HCT116 (cell line): Measurements from ENCODE around the gene U2AF2. TPM values are rescaled to one million over a fixed set of nuclear protein-coding genes. Genes with fewer than 3 reads are reported as not detected.
A peak's percentile ranks its signal among the peaks of the same experiment; 100 is the strongest.

ENCODE experiments used
- ATAC-seq: fragments of 200-7000 bp; cut with Tn5 transposase; 2 replicates; pipeline ENCODE4 v1.9.1; 2020; ENCODE audit warnings: mild to moderate bottlenecking, moderate library complexity
- BruUV-seq: library from RNA; stranded (reverse); fragments of 400-500 nt; replicated peaks from 2 replicates; lab custom pipeline; 2021; lab: Mats Ljungman, UMichigan
- CTCF ChIA-PET: fragments of 300-600 bp; sonication (Branson Sonifier 250); formaldehyde crosslinking; loops from one replicate; lab custom pipeline; 2021; ENCODE audit warnings: antibody characterized with exemption; lab: Charles Lee
- POLR2A ChIA-PET: fragments of 300-600, 350-600 bp; sonication (Branson Sonifier 250); formaldehyde crosslinking; loops from one replicate; lab custom pipeline; 2021; ENCODE audit warnings: antibody characterized with exemption; lab: Charles Lee
- RAD21 ChIA-PET, 2 experiments: fragments of 300-600 bp; sonication (Branson Sonifier 250); formaldehyde crosslinking; loops; one replicate each; lab custom pipeline; 2023; ENCODE audit warnings: low total read pairs in 2 of 2; ENCODE audit not compliant: uncharacterized antibody in 2 of 2, unreplicated experiment in 2 of 2, low non-redundant PET in 1 of 2; lab: Charles Lee
- DNase-seq: peaks from one replicate; pipeline ENCODE4 v3.0.0-alpha.2; 2010; ENCODE audit warnings: low read depth, low spot score
- H2AFZ ChIP-seq: fragments of 200-600 bp; shearing (Covaris generic), sonication (generic); 2 replicates; pipeline ENCODE4 v1.6.1; 2017; ENCODE audit warnings: low read depth, mixed run types, mixed read lengths, antibody characterized with exemption, low read length; ENCODE audit not compliant: poor library complexity, severe bottlenecking
- H3K27ac ChIP-seq: 2 replicates; pipeline ENCODE4 v1.5.1; 2012; ENCODE audit warnings: low read depth, low read length
- H3K27me3 ChIP-seq: fragments of 200-600 bp; sonication (generic); 2 replicates; pipeline ENCODE4 v1.6.1; 2016; ENCODE audit warnings: mixed run types, low read length, mixed read lengths; ENCODE audit not compliant: insufficient read depth
- H3K36me3 ChIP-seq, 2 experiments: fragments of 200-500 bp in 1 of 2; fragments of 200-600 bp in 1 of 2; sonication (Bioruptor generic) in 1 of 2; sonication (generic) in 1 of 2; 2 replicates each; pipeline versions ENCODE4 v1.5.1 to v1.6.1; 2014 to 2016; ENCODE audit warnings: low read length in 2 of 2, inconsistent platforms in 1 of 2, mixed read lengths in 1 of 2, mixed run types in 1 of 2; ENCODE audit not compliant: insufficient read depth in 2 of 2, control insufficient read depth in 1 of 2
- H3K4me1 ChIP-seq, 2 experiments: fragments of 200-600 bp in 1 of 2; sonication (generic) in 1 of 2; 2 replicates each; pipeline versions ENCODE4 v1.5.1 to v1.6.1; 2012 to 2017; ENCODE audit warnings: low read length in 2 of 2, inconsistent platforms in 1 of 2, mild to moderate bottlenecking in 1 of 2, mixed read lengths in 1 of 2, mixed run types in 1 of 2, moderate library complexity in 1 of 2; ENCODE audit not compliant: insufficient read depth in 2 of 2, control insufficient read depth in 1 of 2
- H3K4me2 ChIP-seq: fragments of 200-600 bp; sonication (generic); 2 replicates; pipeline ENCODE4 v1.6.1; 2017; ENCODE audit warnings: mixed run types, low read length, mixed read lengths
- H3K4me3 ChIP-seq, 2 experiments: fragments of 200-600 bp in 1 of 2; sonication (generic) in 1 of 2; replicated peaks in 1 of 2; 2 replicates each; pipeline ENCODE4 v1.5.1; 2011 to 2016; ENCODE audit warnings: low read length in 2 of 2, control low read depth in 1 of 2, low read depth in 1 of 2, mild to moderate bottlenecking in 1 of 2, mixed read lengths in 1 of 2, mixed run types in 1 of 2
- H3K79me2 ChIP-seq: fragments of 200-600 bp; sonication (generic); 2 replicates; pipeline ENCODE4 v1.6.1; 2017; ENCODE audit warnings: mild to moderate bottlenecking, mixed run types, low read length, moderate library complexity, mixed read lengths; ENCODE audit not compliant: insufficient read depth
- H3K9ac ChIP-seq: fragments of 200-600 bp; sonication (generic); 2 replicates; pipeline ENCODE4 v1.6.1; 2016; ENCODE audit warnings: low read length, mixed read lengths
- H3K9me2 ChIP-seq: fragments of 200-600 bp; sonication (generic), shearing (Covaris generic); 2 replicates; pipeline ENCODE4 v1.6.1; 2017; ENCODE audit warnings: mixed run types, mild to moderate bottlenecking, moderate library complexity; ENCODE audit not compliant: insufficient read depth
- H3K9me3 ChIP-seq, 2 experiments: fragments of 200-500 bp in 1 of 2; fragments of 200-600 bp in 1 of 2; sonication (Bioruptor generic) in 1 of 2; sonication (generic) in 1 of 2; 2 replicates each; pipeline ENCODE4 v1.6.1; 2014 to 2017; ENCODE audit warnings: low read length in 2 of 2, mixed read lengths in 2 of 2, inconsistent platforms in 1 of 2, low read depth in 1 of 2, mild to moderate bottlenecking in 1 of 2, mixed run types in 1 of 2, moderate library complexity in 1 of 2; ENCODE audit not compliant: control insufficient read depth in 1 of 2, insufficient read depth in 1 of 2
- H4K20me1 ChIP-seq: fragments of 200-600 bp; sonication (generic), shearing (Covaris generic); 2 replicates; pipeline ENCODE4 v1.6.1; 2017; ENCODE audit warnings: mixed run types, mild to moderate bottlenecking, moderate library complexity; ENCODE audit not compliant: insufficient read depth
- ATF3 ChIP-seq: IDR thresholded peaks from 2 replicates; pipeline ENCODE4 v1.6.1; 2012
- CEBPB ChIP-seq: IDR thresholded peaks from 2 replicates; pipeline ENCODE4 v1.6.1; 2012; ENCODE audit warnings: low read depth
- EZH2phosphoT487 ChIP-seq: fragments of 200-600 bp; IDR thresholded peaks from 2 replicates; pipeline ENCODE4 v1.6.1; 2018; ENCODE audit warnings: antibody characterized with exemption, borderline replicate concordance
- JUND ChIP-seq: IDR thresholded peaks from 2 replicates; pipeline ENCODE4 v1.6.1; 2012
- REST ChIP-seq: IDR thresholded peaks from 2 replicates; pipeline ENCODE4 v1.6.1; 2012; ENCODE audit warnings: low read depth
- SIN3A ChIP-seq: IDR thresholded peaks from 2 replicates; pipeline ENCODE4 v1.6.1; 2012; ENCODE audit warnings: low read depth
- SRF ChIP-seq: IDR thresholded peaks from 2 replicates; pipeline ENCODE4 v1.6.1; 2012; ENCODE audit warnings: low read depth
- TCF7L2 ChIP-seq: IDR thresholded peaks from 2 replicates; pipeline ENCODE4 v1.7.0; 2011; ENCODE audit warnings: borderline replicate concordance, inconsistent platforms; ENCODE audit not compliant: insufficient read depth, insufficient read length; ENCODE audit errors: extremely low read depth
- YY1 ChIP-seq: IDR thresholded peaks from 2 replicates; pipeline ENCODE4 v1.6.1; 2011; ENCODE audit warnings: low read length, low read depth, moderate library complexity, mild to moderate bottlenecking; ENCODE audit not compliant: insufficient replicate concordance; ENCODE audit errors: extremely low read depth
- ZBTB33 ChIP-seq: IDR thresholded peaks from 2 replicates; pipeline ENCODE4 v1.6.1; 2011; ENCODE audit warnings: mild to moderate bottlenecking, low read length, moderate library complexity; ENCODE audit not compliant: insufficient replicate concordance; ENCODE audit errors: extremely low read depth
- ZFX ChIP-seq: fragments of 450-650 bp; IDR thresholded peaks from 2 replicates; pipeline ENCODE4 v1.6.1; 2017
- ZNF274 ChIP-seq: fragments of 200-500 bp; sonication (Bioruptor generic); IDR thresholded peaks from 2 replicates; pipeline ENCODE4 v1.6.1; 2014; ENCODE audit warnings: mild to moderate bottlenecking, low read depth, low read length, inconsistent platforms
- intact Hi-C: fragments of 100-400 bp; cut with micrococcal nuclease; formaldehyde crosslinking; loops from 2 replicates; pipeline ENCODE4 v1.10.0; 2022
- total RNA-seq: library from RNA; stranded (reverse); gene quantifications from one replicate; pipeline ENCODE4 v1.2.1, GENCODE V29; 2021; ENCODE audit not compliant: unreplicated experiment
- TF ChIP-seq, protein P1 (sequence below): IDR thresholded peaks from 2 replicates; pipeline ENCODE4 v1.6.1; 2012
- TF ChIP-seq, protein P2 (sequence below), 3 experiments: fragments of 200-600 bp in 1 of 3; sonication (generic) in 1 of 3; IDR thresholded peaks in 2 of 3; conservative IDR thresholded peaks in 1 of 3; 2 replicates each; pipeline ENCODE4 v1.5.1; 2012 to 2017; ENCODE audit warnings: low read depth in 2 of 3, low read length in 2 of 3, antibody characterized with exemption in 1 of 3, borderline replicate concordance in 1 of 3, control low read depth in 1 of 3, mild to moderate bottlenecking in 1 of 3, mixed read lengths in 1 of 3, mixed run types in 1 of 3, moderate library complexity in 1 of 3; ENCODE audit not compliant: insufficient read depth in 1 of 3

U2AF2 gene
- total RNA-seq, 1 experiment from 2014 or later, result 259 TPM

- Histone ChIP-seq H3K4me1 (peaks cover 31 to 58% of the 10 kb centered on the region in 2 experiments), H3K4me3 (peak overlapping the region; percentile 78 to 93)
- TF ChIP-seq EZH2phosphoT487 (no peak), ZBTB33 (no peak), YY1 (no peak), ATF3 (no peak), REST (no peak), CEBPB (no peak), SRF (no peak), SIN3A (no peak), ZNF274 (no peak), JUND (no peak), TCF7L2 (no peak), ZFX (no peak)
- TF ChIP-seq, protein P1, sequence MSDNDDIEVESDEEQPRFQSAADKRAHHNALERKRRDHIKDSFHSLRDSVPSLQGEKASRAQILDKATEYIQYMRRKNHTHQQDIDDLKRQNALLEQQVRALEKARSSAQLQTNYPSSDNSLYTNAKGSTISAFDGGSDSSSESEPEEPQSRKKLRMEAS, result no peak
- TF ChIP-seq, protein P2, sequence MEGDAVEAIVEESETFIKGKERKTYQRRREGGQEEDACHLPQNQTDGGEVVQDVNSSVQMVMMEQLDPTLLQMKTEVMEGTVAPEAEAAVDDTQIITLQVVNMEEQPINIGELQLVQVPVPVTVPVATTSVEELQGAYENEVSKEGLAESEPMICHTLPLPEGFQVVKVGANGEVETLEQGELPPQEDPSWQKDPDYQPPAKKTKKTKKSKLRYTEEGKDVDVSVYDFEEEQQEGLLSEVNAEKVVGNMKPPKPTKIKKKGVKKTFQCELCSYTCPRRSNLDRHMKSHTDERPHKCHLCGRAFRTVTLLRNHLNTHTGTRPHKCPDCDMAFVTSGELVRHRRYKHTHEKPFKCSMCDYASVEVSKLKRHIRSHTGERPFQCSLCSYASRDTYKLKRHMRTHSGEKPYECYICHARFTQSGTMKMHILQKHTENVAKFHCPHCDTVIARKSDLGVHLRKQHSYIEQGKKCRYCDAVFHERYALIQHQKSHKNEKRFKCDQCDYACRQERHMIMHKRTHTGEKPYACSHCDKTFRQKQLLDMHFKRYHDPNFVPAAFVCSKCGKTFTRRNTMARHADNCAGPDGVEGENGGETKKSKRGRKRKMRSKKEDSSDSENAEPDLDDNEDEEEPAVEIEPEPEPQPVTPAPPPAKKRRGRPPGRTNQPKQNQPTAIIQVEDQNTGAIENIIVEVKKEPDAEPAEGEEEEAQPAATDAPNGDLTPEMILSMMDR (IDR thresholded peaks at IDR 0.05 in 2 of 3, conservative IDR thresholded peaks at IDR 0.05 in 1 of 3; ENCODE audit: borderline replicate concordance in 1 of 3, insufficient read depth in 1 of 3, low read depth in 2 of 3, low read length in 2 of 3), result no peak
- TF ChIP-seq, all 23 proteins: peak for 0
- intact Hi-C loops, result loop anchor here (1.0 to 10.0 kb wide), 3 partner anchors 162 to 981 kb away; partner anchors contain the start of gene TNNT1
- Histone ChIP-seq H3K27ac (peak overlapping the region; percentile 77), H3K9me3 (no peaks in the 10 kb centered on the region), H3K79me2 (peaks cover 45% of the 10 kb centered on the region), H3K36me3 (0 out of 4 replicates have a peak, but pooled peaks cover 0 to 3% of the 10 kb centered on the region in 2 experiments), H2AFZ (no peak overlapping the region), H4K20me1 (no peaks in the 10 kb centered on the region), H3K4me2 (peak overlapping the region; percentile 88), H3K9me2 (no peaks in the 10 kb centered on the region), H3K9ac (peak overlapping the region; percentile 95), H3K27me3 (no peaks in the 10 kb centered on the region)
- BruUV-seq, result TSS peak; percentile 79
- ATAC-seq (no peak), DNase-seq (no peak)
- POLR2A ChIA-PET, result interaction anchor here (0.7 to 1.5 kb wide), 4 partner anchors 8 to 19 kb away, joined by 3 to 5 read pairs (median 4); partner anchors contain the start of genes U2AF2 and ZNF784
- RAD21 ChIA-PET, result no interaction called here
- CTCF ChIA-PET, result interaction anchor here (0.8 to 4.6 kb wide), 2 partner anchors 19 to 698 kb away, joined by 3 to 24 read pairs; partner anchors contain the start of gene U2AF2
Observed at GRCh38 chr19:55635334-55635717, 19.5 kb upstream of the U2AF2 start.
